ENCODE measurements around the gene OAT.
"Not testable (repeated sequence)": the region's sequence is repeated elsewhere in the genome, so short reads cannot be mapped to it uniquely, and the experiment has no call there.

The OAT gene

DNA sequence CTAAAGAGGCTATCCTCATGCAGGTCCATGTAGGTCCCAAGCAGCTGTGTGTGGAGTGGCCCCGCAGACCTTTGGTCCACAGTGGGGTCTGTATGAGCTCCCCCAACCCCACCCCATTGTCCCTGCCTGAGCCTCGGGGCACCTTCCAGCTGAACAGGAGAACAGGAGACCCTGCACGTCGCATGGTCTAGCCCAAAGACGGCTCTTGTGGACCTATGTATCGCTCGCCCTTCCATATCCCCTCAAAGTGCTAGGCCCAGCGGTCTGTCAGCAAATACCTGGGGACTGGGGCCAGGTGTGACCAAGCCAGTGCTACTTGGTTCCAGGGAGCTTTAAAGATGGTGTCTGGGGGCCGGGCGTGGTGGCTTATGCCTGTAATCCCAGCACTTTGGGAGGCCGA lies 43.0 kb downstream of the OAT start:
- no peak for DNase-seq

DNA sequence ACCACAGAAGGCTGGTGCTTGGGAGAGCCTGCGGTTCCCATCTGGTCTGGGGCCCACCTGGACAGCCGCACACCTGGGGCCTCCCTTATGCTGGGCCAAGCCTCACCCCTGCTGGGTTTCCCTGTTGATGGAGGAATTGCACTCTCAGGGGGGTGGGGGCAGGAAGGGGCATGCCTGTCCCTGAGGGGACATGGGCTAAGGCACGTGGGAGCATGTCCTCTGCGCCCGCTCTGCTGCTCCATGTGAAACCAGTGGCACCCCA lies 43.4 kb downstream of the OAT start:
- DNase-seq, result no peak

DNA sequence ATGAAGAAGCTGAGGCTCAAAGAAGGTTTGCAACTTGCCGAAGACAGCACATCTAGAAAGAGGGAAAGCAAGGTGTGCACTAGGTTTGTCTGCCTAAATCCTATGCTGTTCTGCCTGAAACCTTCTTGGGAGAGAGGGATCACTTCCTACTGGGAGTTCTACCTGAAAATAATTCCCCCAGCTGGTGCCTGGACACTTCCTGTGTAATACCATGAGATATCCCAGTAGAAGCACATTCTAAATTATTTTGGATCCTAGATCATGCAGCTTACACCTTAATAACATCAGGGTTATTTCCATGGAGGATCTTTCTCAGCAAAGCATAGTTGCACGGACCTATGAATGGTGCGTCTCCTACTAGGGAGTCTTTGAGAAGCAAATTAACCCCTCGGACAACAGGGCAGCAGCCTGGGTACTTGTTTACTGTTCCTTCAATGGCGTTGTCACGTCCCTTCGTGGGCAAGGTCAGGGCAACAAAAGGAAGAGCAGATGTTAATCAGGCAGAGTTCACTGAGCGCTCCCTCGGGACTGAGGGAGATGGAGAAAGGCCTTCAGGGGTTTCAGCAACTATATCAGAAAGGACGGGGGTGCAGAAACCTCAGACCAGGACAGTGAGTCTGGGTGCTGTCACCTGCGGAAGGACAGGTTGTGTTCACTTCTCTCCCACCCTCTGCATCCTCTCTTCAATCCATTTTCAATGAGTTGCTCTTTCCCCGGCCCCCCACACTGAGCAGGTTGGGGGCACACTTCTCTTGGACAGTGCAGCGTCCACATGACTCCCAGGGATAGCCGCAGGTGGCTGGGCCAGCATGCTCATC lies 44.0 kb downstream of the OAT start:
- no peak for DNase-seq

DNA sequence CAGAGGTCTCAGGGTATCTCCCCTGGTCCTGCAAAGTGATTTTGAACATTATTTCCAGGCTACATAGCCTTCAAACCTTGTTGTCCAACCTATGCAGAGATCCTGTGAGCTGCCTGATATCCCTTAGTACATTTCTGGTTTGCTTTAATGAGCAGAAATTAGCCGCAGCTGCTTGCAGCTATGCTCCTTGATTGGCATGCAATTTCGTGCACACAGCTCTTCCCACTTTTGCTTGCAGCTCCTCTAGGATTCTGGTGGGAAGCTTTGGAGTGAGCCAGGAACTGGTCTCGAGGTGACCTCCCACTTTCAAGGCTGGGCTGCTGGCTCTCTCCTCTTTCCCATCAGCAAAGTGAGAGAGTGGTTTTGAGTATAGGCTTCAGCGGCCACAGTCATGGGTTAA lies 45.8 kb downstream of the OAT start:
- no peak for DNase-seq

DNA sequence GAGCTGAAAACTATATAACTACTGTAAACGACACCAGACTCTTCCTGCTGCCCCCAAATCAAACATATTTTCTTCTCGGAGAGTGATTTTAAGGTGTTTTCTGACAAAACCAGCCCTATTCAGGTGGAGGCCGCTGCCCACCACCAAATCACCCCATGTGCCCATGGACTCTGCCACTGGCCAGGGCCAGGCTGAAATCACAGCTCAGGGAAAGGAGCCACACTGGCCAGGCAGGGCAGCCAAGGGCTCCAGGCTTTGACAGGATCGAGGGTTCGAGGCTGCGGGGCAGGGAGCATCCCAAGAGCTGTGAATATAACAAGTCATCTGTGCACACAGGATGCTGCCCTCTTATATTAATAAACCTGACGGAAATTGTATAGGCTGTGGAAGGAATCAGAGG lies 48.3 kb downstream of the OAT start:
- no peak for DNase-seq

DNA sequence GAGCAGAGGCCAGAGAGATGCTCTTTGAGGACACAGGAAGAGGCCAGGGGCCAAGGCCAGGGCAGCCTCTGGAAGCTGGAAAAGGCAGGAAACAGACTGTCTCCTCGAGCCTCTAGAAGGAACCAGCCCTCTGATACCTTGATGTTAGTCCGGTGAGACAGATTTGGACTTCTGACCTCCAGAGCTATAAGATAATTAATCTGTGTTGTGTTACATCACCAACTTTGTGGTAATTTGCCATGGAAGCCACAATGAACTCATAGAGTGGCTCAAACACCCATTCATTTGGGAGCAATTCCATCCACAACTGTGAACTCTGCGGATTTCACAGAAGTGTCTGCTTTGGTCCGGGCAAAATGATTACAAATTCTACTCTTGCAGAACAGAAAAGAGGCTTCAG lies 48.7 kb downstream of the OAT start:
- DNase-seq, result no peak

DNA sequence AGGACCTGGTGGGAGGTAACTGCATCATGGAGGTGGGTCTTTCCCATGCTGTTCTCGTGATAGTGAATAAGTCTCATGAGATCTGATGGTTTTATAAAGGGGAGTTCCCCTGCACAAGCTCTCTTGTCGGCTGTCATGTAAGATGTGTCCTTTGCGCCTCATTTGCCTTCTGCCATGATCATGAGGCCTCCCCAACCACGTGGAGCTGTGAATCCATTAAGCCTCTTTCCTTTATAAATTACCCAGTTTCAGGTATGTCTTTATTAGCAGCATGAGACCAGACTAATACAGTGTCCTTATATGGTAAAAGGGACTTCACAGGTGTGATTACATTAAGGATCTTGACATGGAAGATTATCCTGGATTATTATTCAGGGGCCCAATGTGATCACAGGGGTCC lies 49.2 kb downstream of the OAT start:
- DNase-seq, result not testable (repeated sequence)

DNA sequence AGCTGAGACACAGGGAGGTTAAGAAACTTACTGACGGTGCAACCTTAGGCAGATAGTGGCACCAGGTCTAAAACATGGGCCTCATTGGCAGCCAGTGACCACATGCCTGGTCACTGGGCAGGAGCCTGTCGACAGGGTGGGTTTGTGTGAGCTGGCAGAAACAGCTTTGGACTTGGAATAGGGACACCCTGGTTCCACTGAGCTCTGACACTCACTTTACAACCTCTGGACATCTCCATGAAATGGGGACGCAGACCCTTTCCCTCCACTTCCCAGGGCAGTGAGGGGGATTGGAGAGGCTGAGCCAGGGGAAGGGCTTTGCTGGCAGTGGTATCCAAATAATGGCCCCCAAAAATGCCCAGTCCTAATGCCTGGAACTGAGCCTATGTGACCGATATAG lies 49.7 kb downstream of the OAT start:
- DNase-seq, result no peak

DNA sequence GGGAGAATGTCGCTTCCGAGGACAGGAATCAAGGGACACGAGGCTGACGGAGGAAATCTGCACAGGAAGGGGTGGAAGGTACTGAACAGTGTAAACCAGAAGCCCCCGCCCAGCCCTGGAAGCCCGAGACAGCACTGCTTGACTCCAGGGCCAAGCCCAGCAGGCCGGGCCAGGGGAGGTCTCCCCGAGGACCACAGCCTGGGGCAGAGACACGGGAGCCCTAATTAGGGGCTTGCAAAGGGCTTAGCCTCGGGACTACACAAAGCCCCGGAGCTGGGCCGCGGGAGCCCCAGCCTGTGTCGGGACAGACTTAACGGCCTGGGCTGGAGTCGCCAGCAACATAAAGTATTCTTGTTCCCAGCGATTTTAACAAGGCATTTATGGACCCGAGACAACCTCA lies 50.8 kb downstream of the OAT start:
- DNase-seq, result no peak

DNA sequence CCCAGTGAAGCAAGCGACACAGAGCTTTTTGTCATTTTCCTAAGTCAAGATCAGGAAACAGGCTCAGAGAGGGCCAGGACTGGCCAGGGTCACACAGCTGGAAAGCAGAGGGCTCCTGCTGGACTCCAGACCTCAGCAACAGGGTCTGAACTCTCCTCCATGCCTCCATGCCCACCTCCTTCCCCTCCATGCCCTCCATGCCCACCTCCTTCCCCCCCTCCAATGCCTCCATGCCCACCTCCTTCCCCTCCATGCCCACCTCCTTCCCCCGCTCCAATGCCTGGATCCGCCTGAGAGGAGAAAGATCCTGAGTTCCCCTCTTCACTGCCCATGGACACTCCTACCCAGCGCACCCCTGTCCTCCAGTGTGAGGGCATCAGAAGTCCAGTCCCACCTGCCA lies 51.3 kb downstream of the OAT start:
- DNase-seq, result no peak

DNA sequence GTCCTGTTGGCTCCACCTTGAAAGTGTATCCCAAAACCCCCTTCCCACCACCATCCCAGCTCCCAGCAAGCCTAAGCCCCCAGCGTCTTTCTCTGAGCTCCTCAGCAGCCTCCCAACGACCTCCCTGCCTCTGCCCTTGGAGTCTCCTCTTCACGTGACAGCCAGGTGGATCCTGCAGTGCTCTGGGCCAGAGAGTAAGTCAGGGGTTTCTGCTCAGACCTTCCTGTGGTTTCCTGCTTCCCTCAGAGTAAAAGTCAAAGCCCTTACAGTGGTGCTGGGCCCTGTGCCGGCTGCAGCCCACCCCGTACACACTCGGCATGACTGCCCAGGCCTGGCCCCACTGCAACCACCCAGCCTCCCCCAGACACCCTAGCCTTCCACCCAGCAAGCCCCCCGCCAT lies 51.9 kb downstream of the OAT start:
- DNase-seq, result peak; percentile 26

DNA sequence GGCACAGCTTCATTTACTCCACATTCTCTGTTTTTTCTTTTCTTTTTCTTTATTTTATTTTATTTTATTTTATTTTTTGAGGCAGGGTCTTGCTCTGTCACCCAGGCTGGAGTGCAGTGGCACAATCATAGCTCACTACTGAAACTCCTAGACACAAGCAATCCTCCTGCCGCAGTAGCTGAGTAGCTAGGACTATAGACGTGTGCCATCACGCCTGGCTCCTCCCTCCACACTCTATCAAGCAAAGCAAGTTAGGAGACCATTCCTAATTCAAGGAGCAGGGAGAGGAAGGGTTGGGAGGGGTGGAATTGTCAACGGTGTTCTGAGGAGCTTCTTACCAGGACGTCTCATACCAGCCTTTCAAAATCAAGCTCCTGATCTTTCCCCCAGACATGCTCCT lies 52.4 kb downstream of the OAT start:
- no peak for DNase-seq

DNA sequence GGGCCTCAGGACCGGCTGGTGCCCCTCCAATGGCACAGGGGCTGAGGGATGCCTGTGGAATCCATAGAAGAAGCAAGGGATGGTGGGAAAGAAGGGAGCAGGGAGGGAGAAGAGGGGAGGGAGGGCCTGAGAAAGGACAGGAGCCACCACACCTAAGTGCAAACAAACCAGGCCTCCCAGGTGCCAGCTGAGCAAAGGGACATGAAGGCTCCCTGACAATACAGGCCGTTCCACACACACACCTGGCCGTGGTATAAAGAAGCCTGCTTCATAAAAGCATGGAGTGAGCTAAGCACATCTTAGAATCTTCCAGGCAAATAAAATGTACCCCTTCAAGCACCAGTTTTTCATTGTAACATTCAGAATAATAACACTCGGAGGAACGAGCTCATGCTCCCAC lies 54.0 kb downstream of the OAT start:
- DNase-seq, result no peak

DNA sequence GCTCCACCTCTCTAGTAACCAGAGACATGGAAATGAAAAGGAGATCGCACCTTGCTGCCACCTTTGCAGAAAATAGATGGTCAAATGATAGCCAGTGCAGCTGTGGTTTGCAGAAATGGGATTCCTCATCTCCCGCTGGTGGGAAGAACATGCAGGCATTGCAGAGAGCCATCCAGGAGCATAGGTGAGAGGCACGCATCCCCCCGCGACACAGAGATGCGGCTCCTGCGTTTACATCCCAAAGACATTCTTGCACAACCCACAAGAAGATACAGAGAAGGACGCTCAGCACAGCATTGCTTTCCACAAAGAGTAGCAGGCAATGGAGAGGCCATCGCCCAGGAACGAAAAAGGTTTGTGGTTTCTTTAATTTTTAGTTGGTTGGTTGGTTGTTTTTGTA lies 56.2 kb downstream of the OAT start:
- DNase-seq, result no peak

DNA sequence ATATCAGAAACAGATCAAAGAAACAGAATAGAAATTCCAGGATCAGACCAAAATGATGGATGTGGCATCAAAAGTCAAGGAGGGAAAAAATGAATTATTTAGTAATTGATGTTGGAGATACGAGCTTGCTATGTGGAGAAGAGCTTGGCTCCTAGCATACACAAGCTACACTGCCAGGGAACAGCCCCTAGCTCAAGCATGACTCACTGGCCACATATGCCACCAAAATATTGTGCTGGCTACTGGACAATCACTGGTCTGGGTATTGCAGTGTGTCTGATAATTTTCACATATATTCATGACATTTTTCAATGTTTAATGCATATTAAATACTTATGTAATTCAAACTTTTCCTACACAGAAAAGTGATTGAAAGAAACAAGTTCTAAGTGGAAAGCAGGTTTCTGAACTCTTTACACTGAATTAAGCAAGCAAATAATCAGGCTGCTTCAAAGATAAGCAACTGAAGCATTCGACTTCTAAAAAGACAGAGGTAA lies 59.3 kb downstream of the OAT start:
- no peak for DNase-seq

DNA sequence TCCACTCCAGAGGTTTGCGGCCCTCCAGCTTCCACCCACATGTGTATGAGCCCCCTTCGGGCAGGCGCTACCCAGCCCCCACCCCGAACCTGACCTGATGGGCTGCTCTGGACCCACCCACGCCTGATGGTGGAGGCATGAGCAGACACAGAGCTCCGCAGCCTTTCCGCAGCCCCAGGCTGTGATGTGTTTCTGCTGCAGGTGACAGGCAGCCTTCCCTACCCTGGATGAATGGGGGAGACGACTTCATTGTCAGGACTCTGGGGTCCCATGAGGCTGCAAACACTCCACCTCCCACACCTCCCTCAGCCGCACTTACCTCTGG lies 61.2 kb downstream of the OAT start:
- no peak for DNase-seq

DNA sequence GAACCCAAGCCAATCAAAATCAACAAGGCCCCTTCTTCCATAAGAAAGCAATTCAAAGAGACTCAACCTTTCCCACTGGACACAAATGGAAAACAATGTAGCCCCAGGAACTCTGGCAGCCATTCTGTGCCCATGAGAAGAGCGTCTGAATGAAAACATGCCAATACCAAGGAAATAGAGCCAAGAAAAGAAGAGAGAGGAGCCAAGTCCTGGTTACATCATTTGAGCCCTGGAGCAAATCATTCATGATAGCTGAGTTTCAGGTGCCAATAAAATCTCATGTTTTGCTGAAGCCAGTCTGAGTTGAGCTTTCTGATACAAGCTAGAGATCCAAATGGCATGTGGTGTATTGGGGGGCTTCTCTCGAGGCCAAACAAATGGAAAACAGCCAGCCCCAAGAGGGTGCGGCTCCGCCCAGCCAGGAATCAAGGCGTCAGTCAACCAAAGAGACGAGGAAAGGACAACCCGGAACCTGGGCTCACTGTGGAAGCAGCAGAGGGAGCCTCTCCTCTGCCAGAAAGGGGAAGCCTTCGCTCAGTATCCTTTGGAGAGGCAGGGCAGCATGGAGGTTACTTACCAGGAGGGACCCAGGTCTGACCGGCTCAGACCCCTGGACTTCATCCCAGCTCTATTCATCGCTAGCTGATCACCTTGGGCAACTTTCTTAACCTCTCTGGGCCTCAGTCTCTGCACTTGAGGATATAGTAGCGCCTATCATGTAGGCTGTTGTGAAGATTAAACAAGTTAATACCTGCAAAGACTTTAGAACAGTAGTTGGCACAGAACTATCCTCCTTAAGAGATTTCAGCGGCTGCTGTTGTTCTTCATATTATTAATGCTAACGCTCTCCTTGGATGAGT lies 61.8 kb downstream of the OAT start:
- no peak for DNase-seq

DNA sequence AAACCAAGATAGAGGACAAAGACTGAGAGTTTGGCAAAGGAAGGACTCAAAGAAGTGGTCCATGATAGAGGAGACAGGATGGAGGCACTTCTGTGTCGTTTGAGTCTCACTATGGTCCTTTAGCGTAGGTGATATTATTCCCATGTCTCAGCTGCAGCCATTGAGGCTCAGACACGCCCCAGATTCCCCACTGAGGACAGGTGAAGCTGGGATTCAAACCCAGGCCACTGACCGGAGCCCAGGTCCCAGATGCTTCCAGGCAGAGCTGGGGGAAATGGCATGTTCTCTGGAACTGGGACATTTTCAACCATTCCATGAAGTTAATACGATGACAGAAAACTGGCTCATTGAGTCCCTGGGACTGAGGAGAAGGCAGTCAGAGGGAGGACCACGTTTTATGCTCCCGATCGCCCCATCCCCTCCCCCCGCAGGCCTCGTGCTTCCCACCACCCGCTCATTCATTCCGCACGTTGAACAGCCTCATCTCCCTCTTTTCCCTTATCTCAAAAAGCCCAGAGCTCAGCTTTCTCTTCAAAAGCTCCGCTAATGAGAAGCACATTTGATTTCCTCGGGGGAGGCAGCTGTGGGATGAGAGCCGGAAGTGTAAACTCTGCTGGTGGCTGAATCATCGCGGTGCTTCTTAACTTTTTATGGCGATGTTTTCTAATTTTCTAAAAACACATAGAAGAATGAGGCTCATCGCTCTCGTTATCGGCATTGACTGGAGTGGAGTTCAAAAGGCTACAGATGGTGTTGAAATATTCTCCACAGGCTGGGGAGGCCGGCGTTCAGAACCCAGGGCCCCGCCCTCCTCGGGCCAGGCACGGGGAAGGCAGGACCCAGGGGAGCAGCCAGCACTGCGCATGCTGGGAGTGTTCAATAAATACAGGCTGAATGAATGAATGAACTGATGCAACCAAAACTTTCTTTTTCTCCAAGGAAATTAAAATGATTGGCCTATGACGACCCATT lies 64.0 kb downstream of the OAT start:
- DNase-seq, result no peak

DNA sequence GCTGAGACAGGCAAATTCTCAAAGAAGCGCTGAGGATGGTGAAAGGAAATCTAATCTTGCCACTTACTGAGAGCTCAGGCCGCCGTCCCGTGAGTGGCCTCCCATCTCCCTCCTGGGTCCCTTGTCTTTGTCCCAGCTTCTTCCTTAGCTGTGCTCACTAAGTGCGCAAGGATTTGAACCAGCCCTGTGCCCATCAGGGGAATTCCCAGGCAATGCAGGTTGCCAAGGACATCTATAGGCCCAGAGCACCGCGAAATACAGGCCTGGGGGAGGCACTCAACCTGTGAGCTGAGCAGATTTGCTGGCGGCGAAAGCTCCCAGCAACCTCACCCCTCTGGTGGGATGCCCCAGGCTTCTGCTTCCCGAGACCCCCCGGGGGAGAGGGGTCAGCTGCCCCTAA lies 64.8 kb downstream of the OAT start:
- no peak for DNase-seq

DNA sequence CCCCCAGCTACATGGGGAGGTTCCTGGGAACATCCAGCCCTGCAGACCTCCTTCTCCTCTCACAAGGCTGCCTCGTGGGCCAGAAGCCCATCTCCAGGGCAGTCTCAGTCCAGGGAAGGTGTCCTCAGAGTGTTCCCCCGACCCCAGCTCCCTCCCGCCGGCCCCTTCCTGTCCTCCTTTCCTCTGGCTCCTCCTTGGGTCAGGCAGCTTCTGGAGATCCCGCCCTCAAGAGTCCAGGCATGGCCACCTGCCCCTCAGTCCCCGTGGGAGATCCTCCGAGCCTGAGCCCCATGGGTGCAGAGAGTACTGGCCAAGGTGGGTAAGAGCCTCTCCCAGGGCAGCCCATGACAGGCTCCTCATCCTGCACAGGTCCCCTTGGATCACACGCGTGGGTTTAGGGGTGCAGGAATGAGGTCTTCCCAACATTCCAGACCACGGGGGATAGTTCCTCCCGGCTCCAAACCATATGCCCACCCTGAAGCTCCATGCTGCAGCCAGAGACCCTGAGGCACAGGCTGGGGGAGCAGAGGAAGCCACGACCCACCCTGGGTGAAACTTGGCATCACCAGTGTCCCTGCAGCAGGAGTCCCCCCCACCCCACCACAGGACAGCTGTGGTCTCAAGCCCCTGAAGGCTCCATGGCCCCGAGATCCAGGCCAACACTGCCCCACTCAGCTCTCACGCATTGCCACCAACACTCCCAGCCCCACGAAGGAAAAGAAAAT lies 65.5 kb downstream of the OAT start:
- no peak for DNase-seq

DNA sequence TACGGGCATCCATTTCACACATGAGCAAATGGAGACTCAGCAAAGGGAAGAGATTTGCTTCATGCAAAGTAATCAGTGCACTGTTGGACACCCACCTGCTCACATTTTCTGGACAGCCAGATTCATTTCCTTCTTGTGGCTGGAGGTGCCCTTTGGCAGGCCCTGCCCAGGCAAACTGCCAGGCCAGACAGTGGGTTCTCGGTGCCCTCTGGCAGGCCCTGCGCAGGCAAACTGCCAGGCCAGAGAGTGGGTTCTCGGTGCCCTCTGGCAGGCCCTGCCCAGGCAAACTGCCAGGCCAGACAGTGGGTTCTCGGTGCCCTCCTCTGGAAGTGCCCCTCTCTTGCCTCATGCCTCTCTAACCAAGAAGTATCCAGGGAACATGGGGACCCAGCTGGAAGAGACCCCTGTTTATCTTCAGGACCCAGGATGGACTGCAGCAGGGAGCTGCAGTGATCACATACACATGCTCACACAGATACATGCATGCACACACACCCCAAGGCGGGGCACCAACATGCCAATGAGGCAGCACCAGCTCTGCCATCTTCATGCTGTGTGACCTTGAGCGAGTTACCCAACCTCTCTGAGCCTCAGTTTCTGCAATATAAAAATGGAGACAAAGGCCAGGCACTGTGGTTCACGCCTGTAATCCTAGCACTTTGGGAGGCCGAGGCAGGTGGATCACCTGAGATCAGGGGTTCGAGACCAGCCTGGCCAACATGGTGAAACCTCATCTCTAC lies 67.1 kb downstream of the OAT start:
- peak; percentile 94 for DNase-seq

DNA sequence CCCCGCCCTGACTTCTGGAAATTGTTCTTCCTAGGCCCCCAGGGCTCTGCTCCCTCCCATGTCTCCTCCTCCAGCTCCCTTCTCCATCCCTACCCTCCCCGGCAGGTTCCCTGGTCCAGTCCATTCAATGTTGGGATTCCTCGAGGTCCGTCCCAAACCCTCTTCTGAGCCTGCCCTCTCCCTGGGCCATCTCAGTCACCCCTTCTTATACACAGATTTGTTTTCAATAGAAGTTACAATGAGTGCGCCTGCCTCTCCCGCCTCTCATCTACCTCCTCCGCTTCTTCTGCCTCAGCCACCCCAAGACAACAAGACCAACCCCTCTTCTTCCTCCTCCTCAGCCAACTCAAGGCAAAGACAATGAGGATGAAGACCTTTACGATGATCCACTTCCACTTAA lies 67.9 kb downstream of the OAT start:
- no peak for DNase-seq
